ENCODE results near the gene IGFL3.
"Not testable (repeated sequence)": the region's sequence is repeated elsewhere in the genome, so short reads cannot be mapped to it uniquely, and the experiment has no call there.

The IGFL3 gene

GRCh38 chr19:46124638-46125115 lies at the start of gene IGFL3:
IGFL3 (minus strand) TSS chr19:46124688; CDS start chr19:46124649, 39 bp downstream.
- no peaks in the 10 kb centered on the region for H3K36me3 ChIP-seq (ENCODE audit: control insufficient read depth, insufficient read depth, low read length)
- H3K9ac ChIP-seq (ENCODE audit: low read length): no peak within 1 kb of the TSS
- no peaks in the 10 kb centered on the region for H3K9me3 ChIP-seq (ENCODE audit: control insufficient read depth, low read length)
- no peak within 1 kb of the TSS for H3K4me3 ChIP-seq (ENCODE audit: low read length)
- H3K4me1 ChIP-seq (ENCODE audit: control insufficient read depth, insufficient read depth, low read length): no peaks in the 10 kb centered on the region
- H3K27me3 ChIP-seq (ENCODE audit: control insufficient read depth, insufficient read depth, low read length): peaks cover 3% of the 10 kb centered on the region

- Histone ChIP-seq H3K4me1 (ENCODE audit: control insufficient read depth, insufficient read depth, low read length) (no peaks in the 10 kb centered on the region), H3K9ac (ENCODE audit: low read length) (no peak overlapping the region), H3K4me3 (ENCODE audit: low read length) (no peak overlapping the region), H3K27me3 (ENCODE audit: control insufficient read depth, insufficient read depth, low read length) (peaks cover 16% of the 10 kb centered on the region), H3K36me3 (ENCODE audit: control insufficient read depth, insufficient read depth, low read length) (no peaks in the 10 kb centered on the region), H3K9me3 (ENCODE audit: control insufficient read depth, low read length) (no peaks in the 10 kb centered on the region)
Observed at GRCh38 chr19:46173886-46174480, 49.5 kb upstream of the IGFL3 start.

- H3K9ac ChIP-seq (ENCODE audit: low read length): no peak overlapping the region
- H3K27me3 ChIP-seq (ENCODE audit: control insufficient read depth, insufficient read depth, low read length): no peaks in the 10 kb centered on the region
- H3K4me1 ChIP-seq (ENCODE audit: control insufficient read depth, insufficient read depth, low read length): peaks cover 11% of the 10 kb centered on the region
- no peaks in the 10 kb centered on the region for H3K36me3 ChIP-seq (ENCODE audit: control insufficient read depth, insufficient read depth, low read length)
- no peak overlapping the region for H3K4me3 ChIP-seq (ENCODE audit: low read length)
- no peaks in the 10 kb centered on the region for H3K9me3 ChIP-seq (ENCODE audit: control insufficient read depth, low read length)
Observed at GRCh38 chr19:46162731-46163130, 38.2 kb upstream of the IGFL3 start.

- not testable (repeated sequence) for H3K36me3 ChIP-seq (ENCODE audit: control insufficient read depth, insufficient read depth, low read length); H3K9ac ChIP-seq (ENCODE audit: low read length); H3K27me3 ChIP-seq (ENCODE audit: control insufficient read depth, insufficient read depth, low read length); H3K4me3 ChIP-seq (ENCODE audit: low read length); H3K9me3 ChIP-seq (ENCODE audit: control insufficient read depth, low read length)
- H3K4me1 ChIP-seq (ENCODE audit: control insufficient read depth, insufficient read depth, low read length): peaks cover 11% of the 10 kb centered on the region
Observed at GRCh38 chr19:46161642-46162257, 37.3 kb upstream of the IGFL3 start.

GRCh38 chr19:46160233-46160775 lies 35.8 kb upstream of the IGFL3 start:
- H3K4me3 ChIP-seq (ENCODE audit: low read length): no peak overlapping the region
- no peak overlapping the region for H3K9ac ChIP-seq (ENCODE audit: low read length)
- no peaks in the 10 kb centered on the region for H3K9me3 ChIP-seq (ENCODE audit: control insufficient read depth, low read length)
- H3K36me3 ChIP-seq (ENCODE audit: control insufficient read depth, insufficient read depth, low read length): no peaks in the 10 kb centered on the region
- peaks cover 1% of the 10 kb centered on the region for H3K27me3 ChIP-seq (ENCODE audit: control insufficient read depth, insufficient read depth, low read length)
- peaks cover 11% of the 10 kb centered on the region for H3K4me1 ChIP-seq (ENCODE audit: control insufficient read depth, insufficient read depth, low read length)

- Histone ChIP-seq H3K4me3 (ENCODE audit: low read length) (no peak overlapping the region), H3K9me3 (ENCODE audit: control insufficient read depth, low read length) (no peaks in the 10 kb centered on the region), H3K27me3 (ENCODE audit: control insufficient read depth, insufficient read depth, low read length) (peaks cover 7% of the 10 kb centered on the region), H3K4me1 (ENCODE audit: control insufficient read depth, insufficient read depth, low read length) (peaks cover 11% of the 10 kb centered on the region), H3K9ac (ENCODE audit: low read length) (no peak overlapping the region), H3K36me3 (ENCODE audit: control insufficient read depth, insufficient read depth, low read length) (no peaks in the 10 kb centered on the region)
Observed at GRCh38 chr19:46159418-46160232, 35.1 kb upstream of the IGFL3 start.

- Histone ChIP-seq H3K27me3 (ENCODE audit: control insufficient read depth, insufficient read depth, low read length) (peaks cover 8% of the 10 kb centered on the region), H3K4me1 (ENCODE audit: control insufficient read depth, insufficient read depth, low read length) (peaks cover 7% of the 10 kb centered on the region), H3K36me3 (ENCODE audit: control insufficient read depth, insufficient read depth, low read length) (no peaks in the 10 kb centered on the region), H3K4me3 (ENCODE audit: low read length) (no peak overlapping the region), H3K9me3 (ENCODE audit: control insufficient read depth, low read length) (no peaks in the 10 kb centered on the region), H3K9ac (ENCODE audit: low read length) (no peak overlapping the region)
Observed at GRCh38 chr19:46155237-46155636, 30.7 kb upstream of the IGFL3 start.

GRCh38 chr19:46150606-46151005 lies 26.1 kb upstream of the IGFL3 start:
- Histone ChIP-seq H3K4me3 (ENCODE audit: low read length) (no peak overlapping the region), H3K9me3 (ENCODE audit: control insufficient read depth, low read length) (no peaks in the 10 kb centered on the region), H3K9ac (ENCODE audit: low read length) (no peak overlapping the region), H3K36me3 (ENCODE audit: control insufficient read depth, insufficient read depth, low read length) (no peaks in the 10 kb centered on the region), H3K4me1 (ENCODE audit: control insufficient read depth, insufficient read depth, low read length) (no peaks in the 10 kb centered on the region), H3K27me3 (ENCODE audit: control insufficient read depth, insufficient read depth, low read length) (peaks cover 11% of the 10 kb centered on the region)

- no peaks in the 10 kb centered on the region for H3K36me3 ChIP-seq (ENCODE audit: control insufficient read depth, insufficient read depth, low read length)
- H3K9ac ChIP-seq (ENCODE audit: low read length): no peak within 1 kb of the TSS
- H3K27me3 ChIP-seq (ENCODE audit: control insufficient read depth, insufficient read depth, low read length): peaks cover 4% of the 10 kb centered on the region
- no peaks in the 10 kb centered on the region for H3K4me1 ChIP-seq (ENCODE audit: control insufficient read depth, insufficient read depth, low read length)
- H3K4me3 ChIP-seq (ENCODE audit: low read length): no peak within 1 kb of the TSS
- no peaks in the 10 kb centered on the region for H3K9me3 ChIP-seq (ENCODE audit: control insufficient read depth, low read length)
Observed at GRCh38 chr19:46147791-46148288, 23.4 kb upstream of the IGFL3 start, which contains the start of gene IGFL2. IGFL2 (plus strand) TSS chr19:46148238; CDS start chr19:46148279, 41 bp downstream.

GRCh38 chr19:46147166-46147740 lies 22.8 kb upstream of the IGFL3 start:
- no peak overlapping the region for H3K4me3 ChIP-seq (ENCODE audit: low read length)
- H3K9me3 ChIP-seq (ENCODE audit: control insufficient read depth, low read length): no peaks in the 10 kb centered on the region
- H3K9ac ChIP-seq (ENCODE audit: low read length): no peak overlapping the region
- no peaks in the 10 kb centered on the region for H3K36me3 ChIP-seq (ENCODE audit: control insufficient read depth, insufficient read depth, low read length)
- no peaks in the 10 kb centered on the region for H3K4me1 ChIP-seq (ENCODE audit: control insufficient read depth, insufficient read depth, low read length)
- peaks cover 4% of the 10 kb centered on the region for H3K27me3 ChIP-seq (ENCODE audit: control insufficient read depth, insufficient read depth, low read length)

GRCh38 chr19:46144756-46145155 lies 20.3 kb upstream of the IGFL3 start:
- no peak overlapping the region for H3K4me3 ChIP-seq (ENCODE audit: low read length)
- H3K27me3 ChIP-seq (ENCODE audit: control insufficient read depth, insufficient read depth, low read length): peaks cover 4% of the 10 kb centered on the region
- H3K36me3 ChIP-seq (ENCODE audit: control insufficient read depth, insufficient read depth, low read length): no peaks in the 10 kb centered on the region
- H3K9ac ChIP-seq (ENCODE audit: low read length): no peak overlapping the region
- H3K9me3 ChIP-seq (ENCODE audit: control insufficient read depth, low read length): no peaks in the 10 kb centered on the region
- H3K4me1 ChIP-seq (ENCODE audit: control insufficient read depth, insufficient read depth, low read length): no peaks in the 10 kb centered on the region

Data from mucosa of stomach (tissue), 1 donor.